Head of caudate nucleus (tissue), 42 donors: Measurements from ENCODE around the gene AK8.

Source experiments
- DNase-seq, 42 donors: peaks; one replicate each; pipeline versions ENCODE4 v3.0.0 to v3.0.0-alpha.2; 2020 to 2021; ENCODE audit warnings: mixed read lengths in 7 of 42
- intact Hi-C: fragments of 100-400 bp; cut with DNase I; formaldehyde crosslinking; loops from one replicate; pipeline ENCODE4 v1.15.0; 2022

AK8 gene

DNA sequence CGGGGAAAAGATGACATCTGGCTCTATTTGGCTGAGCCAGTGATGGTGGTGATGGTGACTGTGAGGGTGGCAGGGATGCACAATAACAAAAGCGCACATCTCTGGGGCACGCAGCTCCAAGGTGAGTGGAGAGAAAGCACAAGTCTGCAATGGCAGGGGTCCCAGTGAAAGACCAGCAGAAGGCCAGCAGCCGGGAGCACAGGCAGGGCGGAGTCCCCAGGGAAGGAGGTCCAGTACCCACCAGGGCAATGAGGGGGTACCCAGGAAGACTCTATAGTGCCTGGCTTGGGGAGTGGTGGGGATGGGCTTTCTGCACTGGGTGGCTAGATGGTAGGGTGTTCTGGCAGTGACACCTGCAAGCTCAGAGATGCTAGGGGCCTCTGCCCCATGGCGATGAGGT, 69.4 kb downstream of the AK8 start:
- intact Hi-C loops: no loop called here
- DNase-seq: no peak

DNA sequence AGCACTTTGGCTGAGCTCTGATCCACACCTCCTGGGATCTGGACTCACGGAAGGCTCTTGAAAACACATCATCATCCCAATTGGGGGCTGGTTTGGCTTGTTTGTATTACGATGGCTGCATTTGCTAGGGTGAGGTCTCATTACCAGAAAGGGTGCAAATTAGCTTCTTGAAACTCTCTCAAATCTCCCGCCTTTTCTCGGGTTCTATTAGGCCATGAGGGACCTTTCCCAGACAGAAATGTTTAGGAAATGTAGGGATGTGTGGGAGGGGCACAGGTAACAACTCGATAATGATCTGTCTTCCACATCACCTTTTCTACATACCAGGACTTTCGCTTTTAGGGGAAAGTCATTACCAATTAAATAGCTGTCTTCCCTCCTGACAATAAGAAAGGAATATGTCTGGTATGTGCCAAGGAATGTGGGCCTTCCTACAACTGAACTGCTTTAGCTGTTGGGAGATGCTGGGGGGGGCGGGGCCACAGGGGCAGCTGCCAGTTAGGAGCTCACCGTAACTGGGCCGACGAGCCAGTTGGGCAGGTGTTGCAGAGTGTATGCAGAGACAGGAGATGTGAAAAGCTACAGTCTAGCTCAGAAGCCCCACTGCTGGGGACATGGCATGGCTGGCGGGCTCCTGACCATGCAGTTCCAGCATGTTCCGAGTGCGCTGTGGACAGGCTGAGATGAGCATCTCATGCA, 71.2 kb downstream of the AK8 start:
- intact Hi-C loops: no loop called here
- DNase-seq: peak in 2 of 42 donors; percentile 18 to 25

GRCh38 chr9:132806306-132806705, 71.8 kb downstream of the AK8 start:
- DNase-seq: peak in 1 of 42 donors; percentile 15
- intact Hi-C loops: no loop called here

GRCh38 chr9:132804576-132805295, 73.3 kb downstream of the AK8 start:
- peak in 1 of 42 donors; percentile 21 for DNase-seq
- intact Hi-C loops: loop anchor here (5.0 kb wide), 1 partner anchor 297 kb away; no protein-coding TSS in a partner anchor

- peak in 2 of 42 donors; percentile 3 to 33 for DNase-seq
- intact Hi-C loops: loop anchor here (5.0 kb wide), 1 partner anchor 295 kb away; no protein-coding TSS in a partner anchor
Observed at GRCh38 chr9:132802121-132802795, 75.8 kb downstream of the AK8 start.

DNA sequence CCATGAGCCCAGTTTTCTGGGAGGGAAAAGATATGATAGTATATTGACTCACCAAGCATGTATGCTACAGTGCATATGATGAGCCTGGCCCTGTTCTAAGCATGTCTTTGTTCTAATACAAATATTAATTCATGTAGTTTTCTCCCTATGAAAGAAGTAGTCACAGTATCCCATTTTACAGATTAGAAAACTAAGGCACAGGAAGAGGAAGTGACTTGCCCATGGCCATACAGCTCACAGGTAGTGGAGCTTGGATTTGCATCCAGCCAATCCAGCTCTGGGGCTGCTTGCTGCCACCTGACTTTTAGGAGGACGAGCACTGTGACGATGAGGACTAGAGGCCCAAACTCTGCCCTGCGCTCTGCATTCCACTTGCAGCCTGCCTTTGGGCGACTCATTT, 76.4 kb downstream of the AK8 start:
- intact Hi-C loops: loop anchor here (5.0 kb wide), 1 partner anchor 294 kb away; no protein-coding TSS in a partner anchor

GRCh38 chr9:132800038-132800648, 77.9 kb downstream of the AK8 start:
- intact Hi-C loops: loop anchor here (5.0 kb wide), 1 partner anchor 293 kb away; no protein-coding TSS in a partner anchor

More for the DNA sequence above, 76.4 kb downstream of the AK8 start:
- DNase-seq: no peak

DNA sequence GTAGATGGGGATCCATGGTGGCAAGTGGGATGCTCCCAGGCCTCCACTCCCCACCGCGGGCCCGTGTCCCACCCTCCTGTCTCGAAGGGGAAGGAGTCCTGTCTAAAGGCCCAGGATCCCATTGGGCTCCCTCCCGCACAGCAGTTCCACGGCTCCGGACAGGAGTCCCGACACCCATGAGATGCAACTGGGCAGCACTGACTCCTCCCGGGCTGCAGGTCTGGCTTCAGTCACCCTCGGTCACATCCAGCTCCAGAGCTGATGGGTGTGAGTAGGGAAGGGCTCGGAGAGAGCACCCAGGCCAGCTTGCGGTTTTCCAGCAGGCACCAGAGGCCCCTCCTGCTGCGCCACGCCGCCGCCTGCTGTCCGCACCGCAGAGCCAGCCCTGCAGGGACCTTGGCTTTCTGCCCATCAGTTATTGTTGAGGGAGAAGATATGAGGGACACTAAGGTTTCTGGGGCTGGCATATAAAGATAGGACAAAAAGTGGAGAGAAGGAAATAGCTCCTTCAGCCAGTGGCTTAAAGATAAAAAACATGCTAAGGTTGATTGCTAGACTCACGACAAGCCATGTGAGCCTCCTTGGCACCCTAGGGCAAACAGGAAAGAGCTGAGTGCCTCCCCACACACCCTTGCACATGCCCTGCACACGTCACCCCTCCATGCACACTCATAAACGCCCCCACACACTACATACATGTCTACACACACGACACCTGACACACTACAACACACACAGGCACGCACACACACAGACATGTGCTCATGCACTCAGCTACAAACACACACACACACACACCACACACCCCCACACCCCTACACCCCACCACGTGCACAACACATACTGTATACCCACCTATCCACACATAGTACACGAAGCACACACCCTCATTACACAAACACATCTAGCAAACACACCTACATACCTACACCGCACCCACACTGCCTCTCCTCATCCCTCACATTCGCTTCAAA, 79.0 kb downstream of the AK8 start:
- DNase-seq: peak in 1 of 42 donors; percentile 39
- intact Hi-C loops: no loop called here

More at GRCh38 chr9:132800038-132800648, 77.9 kb downstream of the AK8 start:
- DNase-seq: peak; percentile 31 to 92 (median 70)

GRCh38 chr9:132797861-132798659, 80.0 kb downstream of the AK8 start:
- intact Hi-C loops: no loop called here
- DNase-seq: peak in 1 of 42 donors; percentile 37

DNA sequence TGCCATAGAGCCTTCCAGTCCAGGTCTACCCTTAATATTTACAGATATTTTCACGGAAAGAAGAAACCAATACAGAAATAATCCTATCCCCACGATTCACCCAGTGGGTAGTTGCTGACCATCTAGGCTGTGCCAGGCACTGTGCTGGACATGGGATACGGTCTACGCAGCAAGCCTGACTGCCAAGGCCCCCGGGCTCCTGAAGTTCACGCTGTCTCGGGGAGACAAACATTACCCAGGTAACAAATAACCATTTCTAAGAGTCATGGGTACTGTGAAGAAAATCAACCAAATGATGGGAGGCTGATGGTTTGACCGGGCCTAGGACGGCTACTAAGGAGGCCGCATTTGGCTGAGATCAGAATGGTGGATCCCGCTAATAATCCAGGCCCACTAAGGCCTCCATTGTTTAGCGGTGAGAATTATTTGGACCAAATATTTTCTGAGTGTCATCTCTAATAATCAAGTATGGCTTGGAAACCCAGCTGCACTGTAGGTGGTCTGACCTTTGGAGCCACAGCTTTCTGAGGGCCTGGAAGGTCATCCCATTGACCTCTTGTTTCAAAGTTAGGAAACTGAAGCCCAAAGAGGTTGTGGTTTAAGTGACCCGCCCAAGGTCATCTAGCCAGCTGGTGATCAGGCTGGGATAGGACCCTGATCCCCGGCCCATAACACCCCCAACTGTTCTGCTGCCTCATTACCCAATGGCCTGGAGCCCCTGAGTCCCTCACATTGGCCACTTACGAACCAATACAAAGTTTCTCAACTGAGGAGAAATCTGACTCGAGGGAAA, 82.4 kb downstream of the AK8 start:
- intact Hi-C loops: no loop called here
- DNase-seq: peak in 1 of 42 donors; percentile 19

GRCh38 chr9:132794730-132795380, 83.2 kb downstream of the AK8 start:
- peak in 1 of 42 donors; percentile 30 for DNase-seq
- intact Hi-C loops: no loop called here

DNA sequence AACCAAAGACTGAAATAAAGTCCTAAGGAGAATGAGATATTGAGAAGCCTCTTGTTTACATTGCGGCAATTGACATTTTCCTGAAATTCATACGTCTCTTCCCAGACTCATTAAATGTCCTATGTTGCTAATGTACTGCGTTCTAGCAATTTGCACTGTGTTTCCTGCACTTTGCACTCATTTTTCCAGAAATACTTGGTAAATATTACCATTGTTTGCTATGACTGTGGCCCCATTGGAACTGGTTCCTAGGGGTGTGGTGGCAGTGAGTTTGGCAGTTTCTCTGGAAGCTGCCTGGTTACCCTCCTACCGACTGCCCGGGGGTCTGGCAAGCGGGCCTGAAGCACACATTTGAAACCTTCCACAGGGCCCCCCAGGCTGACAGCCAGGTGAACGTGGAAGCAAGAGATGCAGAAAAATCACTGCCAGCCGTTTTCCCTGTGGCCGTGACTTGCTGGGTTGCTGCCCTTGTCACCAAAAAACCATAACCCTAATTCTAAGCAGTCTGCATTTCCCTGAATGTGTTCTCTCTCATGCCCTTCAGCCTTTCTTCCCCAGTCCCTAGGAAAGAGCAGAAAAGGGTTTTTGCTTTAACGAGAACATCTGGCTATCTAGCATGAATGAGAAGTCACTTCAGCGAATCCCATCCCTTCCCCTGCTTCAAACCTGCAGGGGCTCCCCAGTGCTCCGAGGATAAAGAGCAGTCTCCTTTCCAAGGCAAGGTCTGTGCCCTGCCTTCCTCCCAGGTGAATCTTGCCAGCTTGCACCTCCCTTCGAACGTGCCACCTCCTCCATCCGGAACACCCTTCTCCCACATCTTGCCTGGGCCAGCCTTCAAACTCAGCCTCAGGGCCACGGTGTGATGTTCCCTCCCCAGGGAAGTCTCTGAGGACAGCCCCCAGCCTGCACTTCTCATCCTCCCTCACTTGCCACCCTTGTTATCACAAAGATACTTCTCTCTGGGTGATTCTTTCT, 84.2 kb downstream of the AK8 start:
- DNase-seq: peak in 1 of 42 donors; percentile 36
- intact Hi-C loops: no loop called here

DNA sequence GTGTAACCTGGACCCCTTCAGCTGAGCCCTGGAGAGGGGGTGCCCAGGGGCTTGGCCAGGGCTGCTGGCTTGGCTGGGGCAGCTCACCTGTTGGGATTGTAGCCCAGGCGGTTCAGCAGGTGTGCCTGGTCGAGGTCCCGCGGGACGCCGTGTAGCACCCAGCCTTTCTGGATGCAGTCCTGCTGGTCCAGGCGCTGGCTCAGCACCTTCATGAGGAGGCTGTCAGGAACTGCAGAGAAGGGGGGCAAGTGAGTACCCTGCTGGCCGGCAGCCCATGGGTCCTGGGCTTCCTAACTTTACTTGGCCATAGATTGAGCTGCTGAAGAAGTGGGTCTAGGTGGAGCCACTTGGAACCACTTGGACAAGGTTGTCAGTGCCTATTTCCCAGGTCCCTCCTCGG, 85.5 kb downstream of the AK8 start:
- intact Hi-C loops: no loop called here
- DNase-seq: peak in 1 of 42 donors; percentile 25

DNA sequence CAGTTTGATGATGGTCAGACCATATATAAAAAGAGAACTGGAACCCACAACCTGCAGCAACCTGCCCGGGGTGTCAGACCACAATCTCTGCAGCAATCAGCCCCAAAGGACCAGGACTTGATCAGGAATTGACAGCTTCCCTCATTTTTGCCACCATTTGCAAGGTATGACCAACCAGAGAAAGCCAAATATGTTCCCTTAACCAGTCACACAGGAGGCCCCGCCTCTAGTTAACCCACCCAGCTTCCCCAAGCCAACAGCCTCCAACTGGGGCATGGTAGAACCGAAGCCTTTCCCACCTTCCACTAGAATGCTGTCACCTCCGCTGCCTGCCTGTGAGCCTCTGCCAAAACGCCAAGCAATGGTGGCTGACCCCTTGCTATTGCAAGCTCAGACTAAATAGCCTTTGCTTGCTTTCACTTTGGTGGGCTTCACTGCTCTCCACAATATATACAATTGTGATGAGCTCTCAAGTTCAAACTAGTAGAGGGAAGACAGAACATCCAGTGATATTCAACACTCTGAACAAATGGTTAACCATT, 86.3 kb downstream of the AK8 start:
- intact Hi-C loops: no loop called here
- DNase-seq: peak in 1 of 42 donors; percentile 9
